Adipose tissue (tissue), 3 donors: ENCODE measurements around the gene NCAN. TPM values are rescaled to one million over a fixed set of nuclear protein-coding genes. Genes with fewer than 3 reads are reported as not detected.

Experiments used
- H3K27ac ChIP-seq: one replicate; pipeline ENCODE4 v1.5.1; 2013; ENCODE audit warnings: low read depth, low read length
- WGBS, 3 donors: extraction: QIAGEN DNeasy Blood & Tissue Kit; methylation state at CpG; one replicate each; pipeline ENCODE4 v1.1.7; 2013; 5-methylcytosine and 5-hydroxymethylcytosine counted together
- polyA plus RNA-seq, 3 donors: library from polyadenylated mRNA; stranded (reverse); fragments of 200-250 nt; gene quantifications; one replicate each; pipeline ENCODE4 v1.2.3, GENCODE V29; 2013
- donor health status: healthy with polysubstance abuse.
- donor health status: Bipolar disorder and iron deficiency.
- donor health status: healthy.

The NCAN gene
- polyA plus RNA-seq, 3 donors = 0.01 to 0.06 TPM; not detected in 1

GRCh38 chr19:19192078-19192882 is 19.5 kb upstream of the NCAN start, which contains the start of the genes BORCS8 and RFXANK:
TSS of gene BORCS8 (minus strand) at chr19:19192152. CDS start at chr19:19192117, 35 bp downstream.
TSS of gene RFXANK (plus strand) at chr19:19192258. CDS start at chr19:19193947, 1,689 bp downstream.
- peak within 1 kb of the TSS; percentile 14 for H3K27ac ChIP-seq
- WGBS, 3 donors = 0 to 1% (median 1%) methylated on average over 53 of the region's 53 CpGs

GRCh38 chr19:19192910-19193423 is 18.8 kb upstream of the NCAN start:
- WGBS, 3 donors = 0 to 2% (median 1%) methylated on average over 22 of the region's 22 CpGs
- H3K27ac ChIP-seq = no peak overlapping the region

GRCh38 chr19:19193926-19194325 is 17.8 kb upstream of the NCAN start:
- H3K27ac ChIP-seq = no peak overlapping the region
- 54 to 77% (median 72%) methylated on average over 5 of the region's 5 CpGs for WGBS, 3 donors

GRCh38 chr19:19201697-19202630 is 9.8 kb upstream of the NCAN start:
- no peak overlapping the region for H3K27ac ChIP-seq
- WGBS, 3 donors = 74 to 79% (median 75%) methylated on average over 19 of the region's 19 CpGs

- WGBS, 3 donors = 13 to 18% (median 15%) methylated on average over 11 of the region's 11 CpGs
- H3K27ac ChIP-seq = no peak overlapping the region
Observed at GRCh38 chr19:19202707-19203011, 9.1 kb upstream of the NCAN start.

- WGBS, 3 donors = 5 to 7% (median 6%) methylated on average over 58 to 60 of the region's 60 CpGs
- H3K27ac ChIP-seq = no peak within 1 kb of the TSS
Observed at GRCh38 chr19:19203012-19203856, 8.5 kb upstream of the NCAN start, which contains the start of gene NR2C2AP. TSS of gene NR2C2AP (minus strand) at chr19:19203414. CDS start at chr19:19203060, 354 bp downstream.

- WGBS, 3 donors = 67 to 72% (median 72%) methylated on average over 13 of the region's 13 CpGs
- no peak overlapping the region for H3K27ac ChIP-seq
Observed at GRCh38 chr19:19204181-19204580, 7.6 kb upstream of the NCAN start.

GRCh38 chr19:19205416-19206410 is 6.0 kb upstream of the NCAN start:
- WGBS, 3 donors = 49 to 52% (median 52%) methylated on average over 14 of the region's 14 CpGs
- no peak overlapping the region for H3K27ac ChIP-seq

- no peak overlapping the region for H3K27ac ChIP-seq
- WGBS, 3 donors = 55 to 72% (median 64%) methylated on average over 5 of the region's 5 CpGs
Observed at GRCh38 chr19:19206938-19207337, 4.8 kb upstream of the NCAN start.

- H3K27ac ChIP-seq = no peak overlapping the region
- 46 to 58% (median 58%) methylated on average over 8 of the region's 8 CpGs for WGBS, 3 donors
Observed at GRCh38 chr19:19207637-19208572, 3.9 kb upstream of the NCAN start.

GRCh38 chr19:19209372-19209771 is 2.4 kb upstream of the NCAN start:
- H3K27ac ChIP-seq = no peak overlapping the region
- WGBS, 3 donors = 54 to 64% (median 63%) methylated on average over 9 of the region's 9 CpGs

- no peak overlapping the region for H3K27ac ChIP-seq
- whole genome bisulfite sequencing, 3 donors = 8 to 10% (median 9%) methylated on average over 7 of the region's 7 CpGs
Observed at GRCh38 chr19:19212916-19213315, 1.2 kb downstream of the NCAN start.

- no peak overlapping the region for H3K27ac ChIP-seq
- WGBS, 3 donors = 42 to 48% (median 46%) methylated on average over 21 of the region's 21 CpGs
Observed at GRCh38 chr19:19213426-19214158, 1.8 kb downstream of the NCAN start.

GRCh38 chr19:19214159-19214490 is 2.4 kb downstream of the NCAN start:
- no peak overlapping the region for H3K27ac ChIP-seq
- WGBS, 3 donors = 6 to 8% (median 7%) methylated on average over 5 of the region's 5 CpGs

GRCh38 chr19:19214892-19215291 is 3.1 kb downstream of the NCAN start:
- H3K27ac ChIP-seq = no peak overlapping the region
- 0 to 3% (median 1%) methylated on average over 8 of the region's 8 CpGs for WGBS, 3 donors
